ENCODE data around the gene SERPINH1.

SERPINH1 gene

DNA sequence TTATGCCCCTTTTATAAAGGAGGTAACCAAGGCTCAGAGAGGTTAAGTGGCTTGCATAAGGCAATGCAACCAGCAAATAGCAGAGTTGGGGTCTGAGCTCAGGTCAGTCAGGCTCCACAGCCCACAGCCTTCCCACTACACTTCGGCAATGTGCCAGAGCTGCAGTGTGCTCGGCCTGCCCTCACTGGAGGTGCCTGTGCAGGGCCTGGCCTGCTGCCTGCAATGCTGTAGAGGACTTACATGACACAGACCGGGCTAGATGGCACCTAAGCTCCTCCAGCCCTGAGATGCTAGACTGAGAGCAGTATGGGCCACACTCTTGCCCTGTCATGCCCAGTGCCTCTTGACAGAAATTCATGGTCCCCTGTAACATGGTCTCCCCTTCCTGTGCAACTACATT is 49.8 kb downstream of the SERPINH1 start:
- TF ChIP-seq, protein P1, sequence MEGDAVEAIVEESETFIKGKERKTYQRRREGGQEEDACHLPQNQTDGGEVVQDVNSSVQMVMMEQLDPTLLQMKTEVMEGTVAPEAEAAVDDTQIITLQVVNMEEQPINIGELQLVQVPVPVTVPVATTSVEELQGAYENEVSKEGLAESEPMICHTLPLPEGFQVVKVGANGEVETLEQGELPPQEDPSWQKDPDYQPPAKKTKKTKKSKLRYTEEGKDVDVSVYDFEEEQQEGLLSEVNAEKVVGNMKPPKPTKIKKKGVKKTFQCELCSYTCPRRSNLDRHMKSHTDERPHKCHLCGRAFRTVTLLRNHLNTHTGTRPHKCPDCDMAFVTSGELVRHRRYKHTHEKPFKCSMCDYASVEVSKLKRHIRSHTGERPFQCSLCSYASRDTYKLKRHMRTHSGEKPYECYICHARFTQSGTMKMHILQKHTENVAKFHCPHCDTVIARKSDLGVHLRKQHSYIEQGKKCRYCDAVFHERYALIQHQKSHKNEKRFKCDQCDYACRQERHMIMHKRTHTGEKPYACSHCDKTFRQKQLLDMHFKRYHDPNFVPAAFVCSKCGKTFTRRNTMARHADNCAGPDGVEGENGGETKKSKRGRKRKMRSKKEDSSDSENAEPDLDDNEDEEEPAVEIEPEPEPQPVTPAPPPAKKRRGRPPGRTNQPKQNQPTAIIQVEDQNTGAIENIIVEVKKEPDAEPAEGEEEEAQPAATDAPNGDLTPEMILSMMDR (IDR thresholded peaks at IDR 0.05; ENCODE audit: borderline replicate concordance, control extremely low read depth, extremely low read depth, insufficient read depth, missing control alignments): no peak
- no peak for DNase-seq (ENCODE audit: low spot score)
- in situ Hi-C loops (cut with MboI; ENCODE audit: low sequenced_read_pairs, unreplicated experiment): no loop called here

DNA sequence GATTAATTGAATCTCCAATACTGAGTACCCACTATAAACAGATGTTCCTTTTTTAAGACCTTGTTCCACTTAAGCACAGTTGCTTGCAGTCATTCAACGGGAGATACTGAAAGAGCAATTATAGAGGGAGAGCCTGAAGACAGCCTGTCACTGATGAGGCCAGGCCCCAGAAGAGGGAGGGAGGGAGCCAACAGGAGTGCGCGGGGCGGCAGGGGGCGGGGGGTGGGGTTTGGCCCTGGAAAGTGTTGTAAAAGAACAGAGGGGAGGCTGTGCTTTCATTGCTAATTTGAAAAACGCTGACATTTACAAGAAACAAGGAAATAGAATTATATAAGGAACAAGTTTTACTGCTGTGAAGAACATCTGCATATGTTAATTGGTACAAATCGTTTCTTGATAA is 53.7 kb downstream of the SERPINH1 start:
- DNase-seq (ENCODE audit: low spot score): no peak
- in situ Hi-C loops (cut with MboI; ENCODE audit: low sequenced_read_pairs, unreplicated experiment): no loop called here
- TF ChIP-seq, protein P1 (IDR thresholded peaks at IDR 0.05; ENCODE audit: borderline replicate concordance, control extremely low read depth, extremely low read depth, insufficient read depth, missing control alignments): no peak

DNA sequence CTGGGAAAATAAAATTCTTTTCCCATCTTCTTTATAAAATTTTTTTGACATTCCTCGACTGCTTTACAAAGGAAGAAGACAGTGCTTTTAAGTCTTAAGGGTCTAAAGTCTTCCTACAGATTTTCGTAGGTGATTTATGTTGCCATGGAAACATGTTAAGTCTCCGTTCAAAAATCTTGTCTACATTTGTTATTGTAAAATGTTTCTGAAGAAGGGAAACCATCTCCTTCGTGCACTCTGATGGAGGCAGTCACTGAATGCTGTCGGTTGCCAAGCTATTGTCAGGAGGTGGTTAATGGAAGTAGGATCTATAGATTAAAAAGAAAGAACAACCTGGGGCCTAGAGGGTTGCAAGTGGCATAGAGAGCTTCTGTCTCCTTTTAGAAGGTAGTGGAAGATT is 54.2 kb downstream of the SERPINH1 start:
- in situ Hi-C loops (cut with MboI; ENCODE audit: low sequenced_read_pairs, unreplicated experiment): no loop called here
- TF ChIP-seq, protein P1 (IDR thresholded peaks at IDR 0.05; ENCODE audit: borderline replicate concordance, control extremely low read depth, extremely low read depth, insufficient read depth, missing control alignments): no peak
- no peak for DNase-seq (ENCODE audit: low spot score)
